Mesendoderm (in vitro differentiated cells): Measurements from ENCODE around the gene LRP2BP.
"Not testable (repeated sequence)": the region's sequence is repeated elsewhere in the genome, so short reads cannot be mapped to it uniquely, and the experiment has no call there.

Experiments
- DNase-seq: peaks from one replicate; pipeline ENCODE4 v3.0.0; 2013
- H2AK5ac ChIP-seq: 2 replicates; pipeline ENCODE4 v1.6.1; 2013; ENCODE audit warnings: low read length, inconsistent platforms
- H2BK120ac ChIP-seq: 2 replicates; pipeline ENCODE4 v1.6.1; 2013; ENCODE audit warnings: low read depth, mild to moderate bottlenecking, low read length, moderate library complexity, mixed read lengths
- H2BK15ac ChIP-seq: replicated peaks from 2 replicates; pipeline ENCODE4 v1.6.1; 2013; ENCODE audit warnings: low read depth, mild to moderate bottlenecking, moderate library complexity
- H2BK5ac ChIP-seq: 2 replicates; pipeline ENCODE4 v1.6.1; 2013; ENCODE audit warnings: low read length, inconsistent platforms
- H3K18ac ChIP-seq: 2 replicates; pipeline ENCODE4 v1.6.1; 2013; ENCODE audit warnings: mild to moderate bottlenecking, low read length, mixed read lengths
- H3K23ac ChIP-seq: one replicate; pipeline ENCODE4 v1.6.1; 2013; ENCODE audit warnings: low read length
- H3K27ac ChIP-seq: 2 replicates; pipeline ENCODE4 v1.5.1; 2013; ENCODE audit warnings: low read depth, mild to moderate bottlenecking, inconsistent platforms, low read length, moderate library complexity
- H3K27me3 ChIP-seq: 2 replicates; pipeline ENCODE4 v1.6.1; 2013; ENCODE audit warnings: low read length, control low read depth, mild to moderate bottlenecking, inconsistent platforms; ENCODE audit not compliant: insufficient read depth, poor library complexity
- H3K36me3 ChIP-seq: 2 replicates; pipeline ENCODE4 v1.6.1; 2013; ENCODE audit warnings: low read length, inconsistent platforms; ENCODE audit not compliant: control insufficient read depth, insufficient read depth
- H3K4ac ChIP-seq: one replicate; pipeline ENCODE4 v1.6.1; 2013; ENCODE audit warnings: low read depth, mild to moderate bottlenecking, low read length, moderate library complexity
- H3K4me1 ChIP-seq: 2 replicates; pipeline ENCODE4 v1.6.1; 2013; ENCODE audit warnings: low read depth, low read length, inconsistent platforms; ENCODE audit not compliant: control insufficient read depth
- H3K4me2 ChIP-seq: 2 replicates; pipeline ENCODE4 v1.6.1; 2013; ENCODE audit warnings: low read length
- H3K4me3 ChIP-seq: 2 replicates; pipeline ENCODE4 v1.5.1; 2013; ENCODE audit warnings: mild to moderate bottlenecking, low read length
- H3K56ac ChIP-seq: one replicate; pipeline ENCODE4 v1.6.1; 2013; ENCODE audit warnings: low read length
- H3K79me1 ChIP-seq: 2 replicates; pipeline ENCODE4 v1.6.1; 2013; ENCODE audit warnings: low read length, inconsistent platforms
- H3K79me2 ChIP-seq: 2 replicates; pipeline ENCODE4 v1.6.1; 2013; ENCODE audit warnings: mild to moderate bottlenecking, low read length; ENCODE audit not compliant: control insufficient read depth, insufficient read depth
- H3K9ac ChIP-seq: 2 replicates; pipeline ENCODE4 v1.6.1; 2013; ENCODE audit warnings: low read length, inconsistent platforms
- H4K5ac ChIP-seq: one replicate; pipeline ENCODE4 v1.6.1; 2013; ENCODE audit warnings: low read length
- H4K8ac ChIP-seq: one replicate; pipeline ENCODE4 v1.6.1; 2013; ENCODE audit warnings: low read depth, mild to moderate bottlenecking, control low read depth, low read length, moderate library complexity
- WGBS: extraction: QIAGEN DNeasy Blood & Tissue Kit; methylation state at CpG from one replicate; pipeline ENCODE4 v1.1.7; 2013; ENCODE audit warnings: low lambda C conversion rate, missing lambda C conversion rate; ENCODE audit not compliant: insufficient coverage; ENCODE audit errors: extremely low coverage; 5-methylcytosine and 5-hydroxymethylcytosine counted together

The LRP2BP gene

GRCh38 chr4:185339941-185340340, 55.8 kb downstream of the LRP2BP start:
- Histone ChIP-seq H2AK5ac (no peak overlapping the region), H3K4ac (no peak overlapping the region), H3K4me3 (no peak overlapping the region), H4K5ac (no peak overlapping the region), H3K79me1 (no peaks in the 10 kb centered on the region), H3K18ac (no peak overlapping the region), H3K27ac (no peak overlapping the region), H2BK120ac (no peak overlapping the region), H3K23ac (no peak overlapping the region), H2BK15ac (no peak overlapping the region), H3K9ac (no peak overlapping the region), H3K4me2 (no peak overlapping the region), H4K8ac (no peak overlapping the region), H3K79me2 (no peaks in the 10 kb centered on the region), H3K56ac (no peak overlapping the region), H3K27me3 (no peaks in the 10 kb centered on the region), H3K36me3 (no peaks in the 10 kb centered on the region), H2BK5ac (no peak overlapping the region), H3K4me1 (no peaks in the 10 kb centered on the region)
- DNase-seq = no peak
- WGBS = no CpG with 5 or more reads among the region's 3 CpGs

- Histone ChIP-seq H3K36me3 (no peaks in the 10 kb centered on the region), H3K27ac (no peak overlapping the region), H3K4me1 (no peaks in the 10 kb centered on the region), H4K8ac (no peak overlapping the region), H3K18ac (no peak overlapping the region), H3K4me3 (no peak overlapping the region), H4K5ac (no peak overlapping the region), H3K79me1 (no peaks in the 10 kb centered on the region), H3K9ac (no peak overlapping the region), H2BK120ac (no peak overlapping the region), H3K4me2 (no peak overlapping the region), H3K23ac (no peak overlapping the region), H3K79me2 (no peaks in the 10 kb centered on the region), H3K56ac (no peak overlapping the region), H2BK5ac (no peak overlapping the region), H2AK5ac (no peak overlapping the region), H2BK15ac (no peak overlapping the region), H3K4ac (no peak overlapping the region), H3K27me3 (no peaks in the 10 kb centered on the region)
- WGBS = no CpG with 5 or more reads among the region's 1 CpG
- DNase-seq = no peak
Measured at GRCh38 chr4:185335579-185335978, 60.1 kb downstream of the LRP2BP start.

DNA sequence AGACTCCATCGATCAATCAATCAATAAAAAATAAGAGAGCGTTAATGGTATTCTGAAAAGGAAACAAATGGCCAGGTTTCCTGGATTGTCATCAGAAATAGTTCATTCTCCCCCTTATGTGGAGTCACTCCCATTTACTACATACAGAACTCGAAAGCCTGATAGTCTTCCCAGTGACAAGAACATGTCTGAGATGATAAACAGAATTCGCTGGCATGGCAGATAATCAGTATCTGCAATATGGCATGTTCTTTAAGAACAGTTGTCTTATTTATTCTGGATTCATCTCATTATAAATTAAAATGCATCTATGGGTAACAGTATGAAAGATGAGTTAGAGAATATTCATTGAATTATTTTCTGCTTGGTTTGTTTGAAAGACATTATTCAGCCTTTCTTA, 61.4 kb downstream of the LRP2BP start:
- DNase-seq = no peak
- Histone ChIP-seq H3K4me1 (no peaks in the 10 kb centered on the region), H3K4me2 (no peak overlapping the region), H3K56ac (no peak overlapping the region), H4K8ac (no peak overlapping the region), H3K23ac (no peak overlapping the region), H3K4me3 (no peak overlapping the region), H2BK5ac (no peak overlapping the region), H3K4ac (no peak overlapping the region), H3K36me3 (no peaks in the 10 kb centered on the region), H3K79me1 (no peaks in the 10 kb centered on the region), H2AK5ac (no peak overlapping the region), H3K27ac (no peak overlapping the region), H2BK120ac (no peak overlapping the region), H2BK15ac (no peak overlapping the region), H3K27me3 (no peaks in the 10 kb centered on the region), H4K5ac (no peak overlapping the region), H3K9ac (no peak overlapping the region), H3K18ac (no peak overlapping the region), H3K79me2 (no peaks in the 10 kb centered on the region)
- WGBS = no CpG with 5 or more reads among the region's 4 CpGs

DNA sequence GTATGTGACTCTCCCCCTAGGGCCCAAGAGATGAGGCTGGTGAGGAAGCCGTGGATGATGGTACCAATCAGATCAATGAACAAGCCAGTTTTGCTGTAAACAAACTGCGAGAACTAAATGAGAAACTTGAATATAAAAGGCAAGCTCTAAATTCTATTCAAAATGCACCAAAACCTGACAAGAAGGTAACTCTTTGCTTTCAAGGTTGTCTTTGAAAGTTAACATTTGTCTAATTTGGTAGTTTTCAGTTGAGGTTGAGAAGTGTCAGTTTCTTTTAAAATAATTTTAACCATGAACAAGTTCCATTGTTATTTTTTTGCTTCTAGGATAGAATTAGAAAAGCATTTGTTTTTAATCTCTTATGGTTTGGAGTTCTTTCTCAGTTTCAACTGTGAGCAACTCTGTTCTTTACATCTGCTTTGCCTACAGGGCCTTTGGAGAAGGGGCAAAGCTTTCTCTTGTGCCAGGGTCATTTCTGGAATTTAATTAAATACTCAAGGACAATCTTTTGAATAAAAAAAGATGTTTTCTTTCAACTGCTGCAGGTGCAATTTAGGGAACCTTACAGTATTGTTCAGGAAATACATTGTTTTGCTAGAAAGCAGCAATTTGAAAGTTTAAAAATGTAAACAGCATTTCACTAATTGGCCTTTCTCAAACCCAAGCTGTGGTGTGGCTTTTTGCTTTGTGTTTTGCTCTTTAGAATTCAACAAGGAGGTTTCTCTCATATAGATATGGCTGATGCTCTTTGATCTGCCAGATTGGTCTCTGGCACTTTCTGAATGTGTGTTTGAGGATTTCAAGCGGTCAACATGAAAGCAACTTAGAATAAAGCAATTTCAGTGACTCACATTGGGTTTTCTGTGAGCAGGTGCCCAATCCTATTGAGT, 62.9 kb downstream of the LRP2BP start:
- Histone ChIP-seq H2BK5ac (no peak overlapping the region), H3K36me3 (no peaks in the 10 kb centered on the region), H4K8ac (no peak overlapping the region), H3K4me1 (no peaks in the 10 kb centered on the region), H3K79me2 (no peaks in the 10 kb centered on the region), H4K5ac (no peak overlapping the region), H3K23ac (no peak overlapping the region), H3K9ac (no peak overlapping the region), H3K27me3 (no peaks in the 10 kb centered on the region), H3K56ac (no peak overlapping the region), H2BK120ac (no peak overlapping the region), H3K4me3 (no peak overlapping the region), H3K4ac (no peak overlapping the region), H3K18ac (no peak overlapping the region), H2AK5ac (no peak overlapping the region), H2BK15ac (no peak overlapping the region), H3K4me2 (no peak overlapping the region), H3K27ac (no peak overlapping the region), H3K79me1 (no peaks in the 10 kb centered on the region)
- DNase-seq = no peak
- WGBS = no CpG with 5 or more reads among the region's 3 CpGs

- not testable (repeated sequence) for H3K23ac ChIP-seq, H3K4ac ChIP-seq, H3K4me3 ChIP-seq, H3K79me2 ChIP-seq, H3K27me3 ChIP-seq, H3K56ac ChIP-seq, H3K36me3 ChIP-seq, H3K4me1 ChIP-seq, H3K4me2 ChIP-seq, H4K5ac ChIP-seq, H3K27ac ChIP-seq, H2BK5ac ChIP-seq, H2AK5ac ChIP-seq, H3K79me1 ChIP-seq, H4K8ac ChIP-seq, H3K18ac ChIP-seq, H2BK120ac ChIP-seq, H2BK15ac ChIP-seq, H3K9ac ChIP-seq
- no CpG with 5 or more reads among the region's 2 CpGs for WGBS
- peak; percentile 41 for DNase-seq
Measured at GRCh38 chr4:185329879-185330510, 65.7 kb downstream of the LRP2BP start.
